PC-3 (cell line): ENCODE measurements around the gene LAMA2. TPM values are rescaled to one million over a fixed set of nuclear protein-coding genes. Genes with fewer than 3 reads are reported as not detected.

Source experiments
- ATAC-seq: fragments of 200-7000 bp; cut with Tn5 transposase; 2 replicates; pipeline ENCODE4 v1.9.1; 2020; ENCODE audit warnings: mild to moderate bottlenecking, moderate library complexity
- BruUV-seq: library from RNA; stranded (reverse); fragments of 400-500 nt; replicated peaks from 2 replicates; lab custom pipeline; 2021; lab: Mats Ljungman, UMichigan
- CTCF ChIA-PET: fragments of 300-600 bp; sonication (Branson Sonifier 250); formaldehyde crosslinking; loops from one replicate; lab custom pipeline; 2022; ENCODE audit warnings: antibody characterized with exemption; lab: Charles Lee
- POLR2A ChIA-PET: fragments of 300-600 bp; sonication (Branson Sonifier 250); formaldehyde crosslinking; loops from one replicate; lab custom pipeline; 2022; ENCODE audit warnings: antibody characterized with exemption; ENCODE audit not compliant: unreplicated experiment; lab: Charles Lee
- DNase-seq: peaks from one replicate; pipeline ENCODE4 v3.0.0-alpha.2; 2015
- H2AFZ ChIP-seq: fragments of 300-600 bp; sonication (generic); 2 replicates; pipeline ENCODE4 v1.6.0; 2016; ENCODE audit warnings: antibody characterized with exemption, low read length
- H3F3A ChIP-seq: fragments of 300-600 bp; sonication (generic); one replicate; pipeline ENCODE4 v1.6.0; 2017; ENCODE audit warnings: antibody characterized with exemption, low read length, control low read depth, mild to moderate bottlenecking; ENCODE audit not compliant: unreplicated experiment
- H3K27ac ChIP-seq: fragments of 300-600 bp; sonication (generic); 2 replicates; pipeline ENCODE4 v1.5.1; 2016; ENCODE audit warnings: mild to moderate bottlenecking, low read length
- H3K27me3 ChIP-seq: fragments of 300-600 bp; sonication (generic); 2 replicates; pipeline ENCODE4 v1.6.1; 2016; ENCODE audit warnings: low read length, mixed read lengths
- H3K36me3 ChIP-seq: fragments of 300-600 bp; sonication (generic); 2 replicates; pipeline ENCODE4 v1.6.1; 2016; ENCODE audit warnings: low read depth, mixed run types, low read length, mixed read lengths
- H3K4me1 ChIP-seq: fragments of 300-600 bp; sonication (generic); 2 replicates; pipeline ENCODE4 v1.5.1; 2016; ENCODE audit warnings: low read length; ENCODE audit not compliant: insufficient read depth
- H3K4me2 ChIP-seq: fragments of 300-600 bp; sonication (generic); 2 replicates; pipeline ENCODE4 v1.6.0; 2016; ENCODE audit warnings: low read length
- H3K4me3 ChIP-seq: fragments of 300-600 bp; sonication (generic); 2 replicates; pipeline ENCODE4 v1.5.1; 2016; ENCODE audit warnings: mild to moderate bottlenecking, low read length, mixed read lengths
- H3K79me2 ChIP-seq: fragments of 300-600 bp; sonication (generic); 2 replicates; pipeline ENCODE4 v1.6.1; 2017; ENCODE audit warnings: low read length, mixed read lengths
- H3K9ac ChIP-seq: fragments of 300-600 bp; sonication (generic); 2 replicates; pipeline ENCODE4 v1.6.0; 2016; ENCODE audit warnings: mild to moderate bottlenecking, low read length
- H3K9me2 ChIP-seq: fragments of 300-600 bp; sonication (generic); replicated peaks from 2 replicates; pipeline ENCODE4 v1.6.1; 2016; ENCODE audit warnings: mixed run types, low read length, mixed read lengths
- H3K9me3 ChIP-seq: fragments of 300-600 bp; sonication (generic); 2 replicates; pipeline ENCODE4 v1.6.1; 2016; ENCODE audit warnings: low read length, mixed read lengths
- H4K20me1 ChIP-seq: fragments of 300-600 bp; sonication (generic); 2 replicates; pipeline ENCODE4 v1.6.1; 2016; ENCODE audit warnings: low read length, mixed read lengths
- EZH2 ChIP-seq: fragments of 300-600 bp; sonication (generic); IDR thresholded peaks from one replicate; pipeline ENCODE4 v1.6.1; 2017; ENCODE audit warnings: antibody characterized with exemption, mild to moderate bottlenecking, low read length; ENCODE audit not compliant: unreplicated experiment
- EZH2phosphoT487 ChIP-seq: fragments of 300-600 bp; sonication (generic); IDR thresholded peaks from 2 replicates; pipeline ENCODE4 v1.6.1; 2018; ENCODE audit warnings: mild to moderate bottlenecking, antibody characterized with exemption, low read length, borderline replicate concordance
- intact Hi-C: fragments of 100-400 bp; cut with micrococcal nuclease; formaldehyde crosslinking; loops from 2 replicates; pipeline ENCODE4 v1.9.0; 2023
- total RNA-seq: library from RNA; depleted of rRNA; stranded (reverse); fragments of >200 nt; gene quantifications from 2 replicates; pipeline ENCODE4 v1.2.3, GENCODE V29; 2014
- TF ChIP-seq, protein P1 (sequence below): fragments of 300-600 bp; sonication (generic); conservative IDR thresholded peaks from 2 replicates; pipeline ENCODE4 v1.5.1; 2017; ENCODE audit warnings: antibody characterized with exemption, low read depth, mild to moderate bottlenecking, low read length

LAMA2 gene
- total RNA-seq, 1 experiment from 2014 or later = 0.22 TPM

DNA sequence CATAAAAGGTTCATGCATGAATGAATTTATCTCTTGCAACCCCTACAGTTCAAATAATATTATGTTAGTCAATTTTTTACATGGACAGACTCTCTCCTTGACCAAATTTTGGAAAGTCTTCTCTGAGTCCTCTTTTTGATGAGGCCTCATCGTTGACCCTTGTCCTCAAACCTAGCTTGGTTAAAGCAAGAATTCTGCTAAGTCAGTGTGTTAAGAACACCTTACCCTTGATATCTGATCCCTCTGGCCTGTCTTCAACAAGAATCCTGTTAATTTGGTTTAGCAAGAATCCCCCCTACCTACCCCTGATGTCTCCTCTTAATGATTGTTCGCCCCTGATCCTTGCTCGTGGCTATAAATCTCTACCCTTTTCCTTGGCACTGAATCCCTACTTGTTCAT lies 301.4 kb downstream of the LAMA2 start:
- POLR2A ChIA-PET = no interaction called here
- H3K4me3 ChIP-seq = no peak overlapping the region
- H3F3A ChIP-seq = no peaks in the 10 kb centered on the region
- no peak for TF ChIP-seq EZH2
- no peaks in the 10 kb centered on the region for H3K79me2 ChIP-seq
- BruUV-seq = no TSS peak
- H3K4me1 ChIP-seq = peaks cover 30% of the 10 kb centered on the region
- ATAC-seq = no peak; the same call in 1 of the 2 replicates
- H3K9ac ChIP-seq = no peak overlapping the region
- no peaks in the 10 kb centered on the region for H3K36me3 ChIP-seq
- CTCF ChIA-PET = no interaction called here
- intact Hi-C loops = no loop called here
- no peaks in the 10 kb centered on the region for H3K27me3 ChIP-seq
- no peaks in the 10 kb centered on the region for H3K9me2 ChIP-seq
- no peaks in the 10 kb centered on the region for H3K9me3 ChIP-seq
- no peaks in the 10 kb centered on the region for H4K20me1 ChIP-seq
- DNase-seq = no peak
- H3K4me2 ChIP-seq = peak overlapping the region; percentile 62
- H3K27ac ChIP-seq = peak overlapping the region; percentile 48
- no peak overlapping the region for H2AFZ ChIP-seq

DNA sequence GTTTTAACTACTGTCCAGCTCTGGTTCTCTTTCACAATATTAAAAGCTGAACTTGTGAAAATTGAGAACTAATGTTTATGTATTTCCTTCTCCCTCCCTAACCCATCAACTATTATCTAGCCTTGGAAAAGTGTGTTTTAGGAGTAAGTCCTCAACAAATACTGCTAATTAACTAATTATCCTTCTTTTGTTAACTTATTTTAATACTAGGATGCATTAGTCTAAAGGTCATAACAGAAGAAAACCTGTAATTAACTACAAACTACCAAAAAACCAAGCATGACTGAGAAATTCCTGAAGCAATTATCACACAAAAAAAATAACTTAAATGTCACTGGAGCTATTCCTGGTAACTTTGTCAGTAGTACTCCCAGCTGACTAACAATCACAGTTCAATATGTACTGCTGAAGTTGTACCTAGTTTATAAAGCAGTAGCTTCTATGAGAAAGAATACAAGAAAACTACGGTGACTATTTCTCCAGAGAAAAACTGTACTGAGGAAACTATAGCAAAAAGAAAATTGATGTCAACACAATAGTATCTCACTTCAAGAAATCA lies 301.9 kb downstream of the LAMA2 start:
- Histone ChIP-seq H3K4me3 (no peak overlapping the region), H3K4me1 (peaks cover 30% of the 10 kb centered on the region), H3K9me2 (no peaks in the 10 kb centered on the region), H4K20me1 (no peaks in the 10 kb centered on the region), H2AFZ (no peak overlapping the region), H3K9me3 (no peaks in the 10 kb centered on the region), H3K4me2 (no peak overlapping the region), H3K79me2 (no peaks in the 10 kb centered on the region), H3K27ac (no peak overlapping the region), H3K36me3 (no peaks in the 10 kb centered on the region), H3K9ac (no peak overlapping the region), H3F3A (no peaks in the 10 kb centered on the region), H3K27me3 (no peaks in the 10 kb centered on the region)
- ChIA-PET CTCF (no interaction called here), POLR2A (no interaction called here)
- ATAC-seq (no peak), DNase-seq (no peak)
- intact Hi-C loops = no loop called here
- TF ChIP-seq, protein P1, sequence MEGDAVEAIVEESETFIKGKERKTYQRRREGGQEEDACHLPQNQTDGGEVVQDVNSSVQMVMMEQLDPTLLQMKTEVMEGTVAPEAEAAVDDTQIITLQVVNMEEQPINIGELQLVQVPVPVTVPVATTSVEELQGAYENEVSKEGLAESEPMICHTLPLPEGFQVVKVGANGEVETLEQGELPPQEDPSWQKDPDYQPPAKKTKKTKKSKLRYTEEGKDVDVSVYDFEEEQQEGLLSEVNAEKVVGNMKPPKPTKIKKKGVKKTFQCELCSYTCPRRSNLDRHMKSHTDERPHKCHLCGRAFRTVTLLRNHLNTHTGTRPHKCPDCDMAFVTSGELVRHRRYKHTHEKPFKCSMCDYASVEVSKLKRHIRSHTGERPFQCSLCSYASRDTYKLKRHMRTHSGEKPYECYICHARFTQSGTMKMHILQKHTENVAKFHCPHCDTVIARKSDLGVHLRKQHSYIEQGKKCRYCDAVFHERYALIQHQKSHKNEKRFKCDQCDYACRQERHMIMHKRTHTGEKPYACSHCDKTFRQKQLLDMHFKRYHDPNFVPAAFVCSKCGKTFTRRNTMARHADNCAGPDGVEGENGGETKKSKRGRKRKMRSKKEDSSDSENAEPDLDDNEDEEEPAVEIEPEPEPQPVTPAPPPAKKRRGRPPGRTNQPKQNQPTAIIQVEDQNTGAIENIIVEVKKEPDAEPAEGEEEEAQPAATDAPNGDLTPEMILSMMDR = no peak
- TF ChIP-seq EZH2phosphoT487 (no peak), EZH2 (no peak)
- BruUV-seq = no TSS peak

DNA sequence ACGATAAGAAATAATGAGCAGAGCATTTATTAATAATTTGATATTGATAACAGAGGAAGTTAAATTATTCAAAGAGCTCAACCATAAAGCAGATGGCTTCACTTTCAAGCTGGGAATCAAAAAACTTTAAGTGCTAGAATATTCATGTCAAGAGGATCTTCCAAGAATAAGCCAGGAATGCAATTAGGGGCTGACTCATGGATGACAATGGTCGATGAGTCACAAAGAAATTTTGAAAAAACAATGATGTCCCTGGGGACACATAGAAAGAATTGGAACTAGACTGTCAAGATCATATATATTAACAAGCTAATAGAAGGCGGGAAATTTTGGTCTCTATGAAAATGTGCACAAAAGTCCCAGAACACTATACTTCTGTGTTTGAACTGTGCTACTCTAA lies 304.1 kb downstream of the LAMA2 start:
- H3K9me2 ChIP-seq = no peaks in the 10 kb centered on the region
- H2AFZ ChIP-seq = no peak overlapping the region
- peaks cover 30% of the 10 kb centered on the region for H3K4me1 ChIP-seq
- H3K4me2 ChIP-seq = peak overlapping the region; percentile 14; the same call in 1 of the 2 replicates
- ChIA-PET POLR2A (no interaction called here), CTCF (no interaction called here)
- TF ChIP-seq, protein P1 = no peak
- TF ChIP-seq EZH2 (no peak), EZH2phosphoT487 (no peak)
- H3K27me3 ChIP-seq = no peaks in the 10 kb centered on the region
- no peaks in the 10 kb centered on the region for H3K79me2 ChIP-seq
- no TSS peak for BruUV-seq
- peak; percentile 87 for DNase-seq
- no peaks in the 10 kb centered on the region for H3F3A ChIP-seq
- no peak overlapping the region for H3K4me3 ChIP-seq
- no peaks in the 10 kb centered on the region for H3K9me3 ChIP-seq
- intact Hi-C loops = loop anchor here (1.0 kb wide), 1 partner anchor 183 kb away; no protein-coding TSS in a partner anchor
- ATAC-seq = peak; percentile 76
- H3K9ac ChIP-seq = no peak overlapping the region
- no peaks in the 10 kb centered on the region for H4K20me1 ChIP-seq
- H3K27ac ChIP-seq = no peak overlapping the region
- no peaks in the 10 kb centered on the region for H3K36me3 ChIP-seq
